ENCODE results near the gene TMPRSS12.
"Not testable (repeated sequence)": the region's sequence is repeated elsewhere in the genome, so short reads cannot be mapped to it uniquely, and the experiment has no call there.

Gene TMPRSS12

GRCh38 chr12:50859621-50860310 is 17.0 kb downstream of the TMPRSS12 start:
- DNase-seq (ENCODE audit: low read depth), result no peak

GRCh38 chr12:50862316-50862715 is 19.6 kb downstream of the TMPRSS12 start:
- no peak for DNase-seq (ENCODE audit: low read depth)

- no peak for DNase-seq (ENCODE audit: low read depth)
These were observed 22.5 kb downstream of the TMPRSS12 start for GRCh38 chr12:50865266-50865665.

DNA sequence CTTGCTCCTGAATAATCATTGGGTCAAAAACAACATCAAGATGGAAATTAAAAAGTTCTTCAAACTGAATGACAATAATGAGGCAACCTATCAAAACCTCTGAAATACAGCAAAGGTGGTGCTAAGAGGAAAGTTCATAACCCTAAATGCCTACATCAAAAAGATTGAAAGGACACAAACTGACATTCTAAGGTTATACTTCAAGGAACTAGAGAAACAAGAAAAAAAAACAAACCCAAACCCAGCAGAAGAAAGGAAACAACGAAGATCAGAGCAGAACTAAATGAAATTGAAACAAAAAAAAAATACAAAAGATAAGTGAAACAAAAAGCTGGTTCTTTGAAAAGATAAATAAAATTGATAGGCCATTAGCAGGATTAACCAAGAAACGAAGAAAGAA is 26.2 kb downstream of the TMPRSS12 start:
- DNase-seq (ENCODE audit: low read depth), result not testable (repeated sequence)

DNA sequence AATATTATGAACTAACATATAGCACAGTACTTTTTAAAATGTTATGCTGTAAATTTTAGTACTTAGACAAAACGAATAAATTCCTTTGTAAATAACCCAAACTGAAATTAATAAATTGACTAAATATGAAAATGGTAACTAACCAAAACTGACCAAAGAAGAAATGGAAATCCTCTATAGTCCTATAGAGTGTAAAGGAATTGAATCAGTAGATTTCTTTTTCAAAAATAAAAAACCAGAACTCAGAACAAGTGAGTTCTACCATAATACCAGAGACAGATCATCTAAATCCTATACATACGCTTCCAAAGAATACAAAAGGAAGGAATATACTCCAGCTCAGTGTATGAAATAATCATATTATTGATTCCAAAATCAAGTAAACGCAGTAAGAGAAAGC is 39.8 kb downstream of the TMPRSS12 start:
- no peak for DNase-seq (ENCODE audit: low read depth)

DNA sequence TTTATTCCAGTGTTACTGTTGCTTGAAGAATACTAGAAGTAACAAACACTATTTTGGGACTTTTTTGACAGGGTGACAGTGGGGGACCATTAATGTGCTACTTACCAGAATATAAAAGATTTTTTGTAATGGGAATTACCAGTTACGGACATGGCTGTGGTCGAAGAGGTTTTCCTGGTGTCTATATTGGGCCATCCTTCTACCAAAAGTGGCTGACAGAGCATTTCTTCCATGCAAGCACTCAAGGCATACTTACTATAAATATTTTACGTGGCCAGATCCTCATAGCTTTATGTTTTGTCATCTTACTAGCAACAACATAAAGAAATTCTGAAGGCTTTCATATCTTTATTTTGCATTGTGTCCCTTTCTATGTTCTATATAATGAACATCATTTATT is 44.5 kb downstream of the TMPRSS12 start:
- DNase-seq (ENCODE audit: low read depth), result no peak

DNA sequence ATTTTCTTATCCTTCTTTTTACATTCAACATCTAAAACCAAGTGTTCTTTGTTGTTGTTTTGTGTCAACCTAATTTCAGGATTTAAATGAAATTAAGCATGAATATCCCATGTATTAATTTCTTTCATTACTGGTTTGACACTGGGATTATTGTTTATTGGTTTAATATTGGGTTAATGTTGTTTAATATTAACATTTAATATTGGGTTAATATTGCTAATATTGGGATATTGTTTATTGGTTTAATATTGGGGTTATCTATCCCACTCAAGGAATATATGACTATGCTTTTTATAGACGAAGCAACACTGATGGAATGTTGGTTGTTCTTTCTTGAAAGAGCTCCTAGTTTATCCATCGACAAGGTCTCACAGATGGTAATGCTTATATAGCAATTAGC is 45.9 kb downstream of the TMPRSS12 start:
- no peak for DNase-seq (ENCODE audit: low read depth)

DNA sequence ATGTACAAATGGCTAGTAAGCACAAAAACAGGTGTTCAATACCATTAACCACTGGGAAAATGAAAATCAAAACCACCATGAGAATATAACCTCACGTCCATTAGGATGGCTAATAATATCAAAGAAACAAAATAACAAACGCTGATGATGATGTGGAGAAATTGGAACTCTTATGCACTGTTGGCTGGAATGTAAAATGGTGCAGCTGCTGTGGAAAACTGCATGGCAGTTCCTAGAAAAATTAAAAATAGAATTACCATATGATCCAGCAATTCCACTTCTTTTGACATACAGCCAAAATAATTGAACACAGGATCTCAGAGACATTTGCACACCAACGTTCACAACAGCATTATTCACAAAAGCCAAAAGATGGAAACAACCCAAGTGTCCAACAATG is 51.5 kb downstream of the TMPRSS12 start:
- DNase-seq (ENCODE audit: low read depth), result no peak

DNA sequence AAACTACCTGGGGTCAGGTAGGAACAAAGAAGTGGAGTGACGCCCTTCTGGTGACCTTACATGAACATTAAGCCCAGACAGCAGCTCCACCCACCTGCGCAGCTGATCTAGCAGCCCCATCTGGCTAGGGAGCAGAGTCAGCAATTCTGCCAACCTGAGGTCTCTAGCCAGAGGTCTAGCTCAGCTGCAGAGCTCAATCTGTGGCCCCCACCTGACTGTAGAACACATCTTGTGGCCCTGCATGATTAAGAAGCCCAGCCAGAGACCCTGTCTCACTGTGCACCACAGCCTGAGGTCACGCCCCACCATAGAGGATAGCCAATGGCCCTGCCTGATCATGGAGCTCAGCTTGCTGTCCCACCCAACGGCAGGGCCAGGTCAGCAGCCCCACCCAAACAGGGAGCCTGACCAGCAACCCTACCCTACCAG is 59.0 kb downstream of the TMPRSS12 start:
- DNase-seq (ENCODE audit: low read depth), result no peak

- not testable (repeated sequence) for DNase-seq (ENCODE audit: low read depth)
These were observed 65.8 kb downstream of the TMPRSS12 start for GRCh38 chr12:50908479-50908878.

DNA sequence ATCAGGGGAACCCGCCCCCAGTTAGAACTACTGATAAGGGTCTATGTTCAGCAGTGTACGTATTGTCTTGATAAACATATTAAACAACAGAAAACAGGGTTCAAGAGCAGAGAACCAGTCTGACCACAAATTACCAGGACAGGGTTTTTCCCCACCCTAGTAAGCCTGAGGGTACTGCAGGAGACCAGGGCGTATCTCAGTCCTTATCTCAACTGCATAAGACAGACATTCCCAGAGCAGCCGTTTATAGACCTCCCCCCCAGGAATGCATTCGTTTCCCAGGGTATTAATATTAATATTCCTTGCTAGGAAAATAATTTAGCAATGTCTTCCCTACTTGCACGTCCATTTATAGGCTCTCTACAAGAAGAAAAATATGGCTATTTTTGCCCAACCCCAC is 69.6 kb downstream of the TMPRSS12 start:
- not testable (repeated sequence) for DNase-seq (ENCODE audit: low read depth)

DNA sequence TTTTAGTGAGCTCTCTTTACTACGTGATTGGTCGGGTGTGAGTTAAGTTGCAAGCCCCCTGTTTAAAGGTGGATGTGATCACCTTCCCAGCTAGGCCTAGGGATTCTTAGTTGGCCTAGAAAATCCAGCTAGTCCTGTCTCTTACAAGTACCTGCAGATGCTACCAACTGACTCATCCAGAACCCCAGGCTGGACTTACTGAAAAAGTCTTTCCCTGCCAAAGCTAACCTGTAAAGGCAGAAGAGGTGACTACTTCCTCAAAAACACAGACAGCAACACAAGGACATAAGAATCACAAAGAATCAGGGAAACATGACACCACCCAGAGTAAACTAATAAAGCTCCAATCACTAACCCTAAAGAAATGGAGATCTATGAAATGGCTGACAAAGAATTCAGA is 70.5 kb downstream of the TMPRSS12 start:
- no peak for DNase-seq (ENCODE audit: low read depth)

DNA sequence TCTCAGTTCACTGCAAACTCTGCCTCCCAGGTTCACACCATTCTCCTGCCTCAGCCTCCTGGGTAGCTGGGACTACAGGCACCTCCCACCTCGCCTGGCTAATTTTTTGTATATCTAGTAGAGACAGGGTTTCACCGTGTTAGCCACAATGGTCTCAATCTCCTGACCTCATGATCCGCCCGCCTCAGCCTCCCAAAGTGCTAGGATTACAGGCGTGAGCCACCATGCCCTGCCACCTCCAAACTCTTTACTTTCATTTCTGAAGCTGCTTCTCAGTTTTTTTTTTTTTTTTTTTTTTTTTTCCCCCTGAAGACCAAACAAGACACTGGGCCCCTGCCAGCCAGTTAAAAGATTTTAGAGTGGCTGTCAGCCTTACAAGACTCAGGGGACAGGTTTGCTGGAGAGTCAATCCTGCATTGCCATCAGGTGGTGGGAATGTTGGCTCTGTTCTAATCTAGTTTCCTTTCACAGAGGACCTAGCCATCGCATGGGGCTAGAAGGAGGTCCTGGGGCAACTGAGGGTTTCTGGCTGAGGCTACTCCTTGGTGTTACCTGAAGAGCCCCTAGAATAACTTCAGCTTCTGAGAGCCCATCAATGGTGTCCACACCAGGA is 72.3 kb downstream of the TMPRSS12 start:
- no peak for DNase-seq (ENCODE audit: low read depth)

GRCh38 chr12:50916292-50916691 is 73.6 kb downstream of the TMPRSS12 start:
- no peak for DNase-seq (ENCODE audit: low read depth)

DNA sequence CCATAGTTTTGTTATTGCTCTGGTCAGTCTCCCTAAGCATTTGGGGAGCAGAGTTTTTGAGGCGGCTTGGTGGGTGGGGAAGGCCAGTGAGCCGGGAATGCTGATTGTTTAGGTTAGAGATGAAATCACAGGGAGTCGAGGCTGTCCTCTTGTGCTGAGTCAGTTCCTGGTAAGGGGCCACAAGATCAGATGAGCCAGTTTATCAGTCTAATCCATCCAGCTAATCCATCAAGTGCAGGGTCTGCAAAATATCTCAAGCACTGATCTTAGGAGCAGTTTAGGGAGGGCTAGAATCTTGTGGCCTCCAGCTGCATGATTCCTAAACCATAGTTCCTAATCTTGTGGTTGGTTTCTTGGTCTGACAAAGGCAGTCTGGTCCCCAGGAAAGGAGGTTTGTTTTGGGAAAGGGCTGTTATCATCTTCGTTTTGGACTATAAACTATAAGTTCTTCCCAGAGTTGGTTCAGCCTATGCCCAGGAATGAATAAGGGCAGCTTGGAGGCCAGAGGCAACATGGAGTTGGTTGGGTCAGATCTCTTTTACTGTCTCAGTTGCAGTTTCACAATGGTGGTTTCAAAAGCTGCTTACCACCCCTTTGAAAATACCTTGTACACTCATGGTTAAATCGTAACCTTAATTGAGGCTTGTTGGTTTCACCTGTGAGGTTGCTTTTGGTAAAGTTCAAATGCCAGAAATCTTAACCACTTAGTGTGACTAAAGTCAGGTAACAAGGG is 76.0 kb downstream of the TMPRSS12 start:
- DNase-seq (ENCODE audit: low read depth), result no peak

GRCh38 chr12:50922820-50923219 is 80.1 kb downstream of the TMPRSS12 start:
- no peak for DNase-seq (ENCODE audit: low read depth)

DNA sequence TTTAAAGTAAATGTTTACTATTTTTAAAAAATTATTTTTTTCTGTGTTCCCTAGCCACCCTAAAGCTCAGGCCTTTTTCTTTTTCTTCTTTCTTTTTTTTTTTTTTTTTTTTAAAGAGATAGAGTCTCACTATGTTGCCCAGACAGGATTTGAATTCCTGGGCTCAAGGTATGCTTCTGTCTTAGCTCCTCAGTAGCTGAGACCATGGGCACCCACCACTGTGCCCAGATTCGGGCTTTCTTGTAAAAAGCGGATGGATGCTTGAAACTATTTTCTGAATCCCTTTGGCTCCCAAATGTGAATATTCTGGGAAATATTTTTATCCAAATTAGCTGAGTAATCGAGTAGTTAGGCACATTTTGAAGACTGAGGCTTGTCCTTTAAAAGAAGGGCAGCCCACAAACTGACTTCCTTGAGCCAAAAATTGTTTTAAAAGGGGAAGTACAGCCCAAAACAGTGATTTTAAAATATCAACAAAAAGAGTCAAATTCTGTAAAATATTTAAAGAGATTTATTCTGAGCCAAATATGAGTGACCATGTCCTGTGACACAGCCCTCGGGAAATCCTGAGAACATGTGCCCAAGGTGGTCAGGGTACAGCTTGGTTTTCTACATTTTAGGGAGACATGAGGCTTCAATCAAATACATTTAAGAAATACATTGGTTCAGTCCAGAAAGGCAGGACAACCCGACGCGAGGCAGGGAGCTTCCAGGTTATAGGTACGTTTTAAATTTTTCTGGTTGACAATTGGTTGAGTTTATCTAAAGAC is 80.8 kb downstream of the TMPRSS12 start:
- DNase-seq (ENCODE audit: low read depth), result no peak

GRCh38 chr12:50924131-50924438 is 81.4 kb downstream of the TMPRSS12 start:
- no peak for DNase-seq (ENCODE audit: low read depth)

GRCh38 chr12:50924439-50925341 is 82.0 kb downstream of the TMPRSS12 start:
- no peak for DNase-seq (ENCODE audit: low read depth)

GRCh38 chr12:50925342-50925651 is 82.6 kb downstream of the TMPRSS12 start:
- no peak for DNase-seq (ENCODE audit: low read depth)

- DNase-seq (ENCODE audit: low read depth), result no peak
These were observed 83.2 kb downstream of the TMPRSS12 start for GRCh38 chr12:50925920-50926319.

- no peak for DNase-seq (ENCODE audit: low read depth)
These were observed 83.7 kb downstream of the TMPRSS12 start for GRCh38 chr12:50926415-50926814.

Measured in stimulated activated CD8-positive, alpha-beta memory T cell treated with anti-CD3 and anti-CD28 coated beads, Interleukin-15, amount 100 ng/mL, for 1 hour (primary cell).